GM23338 (cell line): ENCODE measurements around the gene FGFR2. TPM values are rescaled to one million over a fixed set of nuclear protein-coding genes. Genes with fewer than 3 reads are reported as not detected.

Experiments used
- ATAC-seq: fragments of 200-7000 bp; cut with Tn5 transposase; 3 replicates; pipeline ENCODE4 v1.9.1; 2020
- DNase-seq: peaks from one replicate; pipeline ENCODE4 v3.0.0-alpha.2; 2015; ENCODE audit warnings: low spot score
- H2AFZ ChIP-seq: fragments of 200-600 bp; sonication (generic); 2 replicates; pipeline ENCODE4 v1.8.0; 2016; ENCODE audit warnings: antibody characterized with exemption, mild to moderate bottlenecking, moderate library complexity
- H3F3A ChIP-seq: fragments of 200-600 bp; sonication (generic); replicated peaks from 2 replicates; pipeline ENCODE4 v1.8.0; 2017; ENCODE audit warnings: antibody characterized with exemption, mixed run types, low read depth
- H3K27ac ChIP-seq: fragments of 200-600 bp; sonication (generic); 2 replicates; pipeline ENCODE4 v1.6.1; 2016; ENCODE audit warnings: low read depth
- H3K27me3 ChIP-seq: fragments of 200-600 bp; sonication (generic); 2 replicates; pipeline ENCODE4 v1.8.0; 2016; ENCODE audit warnings: mild to moderate bottlenecking, mixed run types, moderate library complexity; ENCODE audit not compliant: insufficient read depth
- H3K36me3 ChIP-seq: fragments of 200-600 bp; sonication (generic); 2 replicates; pipeline ENCODE4 v1.8.0; 2016; ENCODE audit warnings: mild to moderate bottlenecking; ENCODE audit not compliant: insufficient read depth
- H3K4me1 ChIP-seq: fragments of 200-600 bp; sonication (generic); 2 replicates; pipeline ENCODE4 v1.8.0; 2016; ENCODE audit warnings: mild to moderate bottlenecking, moderate library complexity; ENCODE audit not compliant: insufficient read depth
- H3K4me2 ChIP-seq: fragments of 200-600 bp; sonication (generic); 2 replicates; pipeline ENCODE4 v1.7.1; 2017; ENCODE audit warnings: mixed run types
- H3K4me3 ChIP-seq: fragments of 200-600 bp; sonication (generic); 2 replicates; pipeline ENCODE4 v1.6.1; 2016; ENCODE audit warnings: mixed run types
- H3K79me2 ChIP-seq: fragments of 200-600 bp; sonication (generic); replicated peaks from 2 replicates; pipeline ENCODE4 v1.8.0; 2017; ENCODE audit warnings: mild to moderate bottlenecking; ENCODE audit not compliant: insufficient read depth
- H3K9me2 ChIP-seq: fragments of 200-600 bp; sonication (generic); 2 replicates; pipeline ENCODE4 v1.8.0; 2017; ENCODE audit not compliant: insufficient read depth
- H4K20me1 ChIP-seq: fragments of 200-600 bp; sonication (generic); replicated peaks from 2 replicates; pipeline ENCODE4 v1.8.0; 2017; ENCODE audit warnings: mild to moderate bottlenecking; ENCODE audit not compliant: insufficient read depth
- H3K27ac Mint-ChIP-seq: 2 replicates; pipeline ENCODE4 v1.8.0; 2020; ENCODE audit warnings: inconsistent platforms, mild to moderate bottlenecking, moderate library complexity, mixed read lengths
- H3K27me3 Mint-ChIP-seq: 3 replicates; pipeline ENCODE4 v1.8.0; 2022; ENCODE audit warnings: low read depth, mild to moderate bottlenecking, moderate library complexity, mixed read lengths, inconsistent platforms; ENCODE audit not compliant: insufficient read depth, poor library complexity
- H3K36me3 Mint-ChIP-seq: 3 replicates; pipeline ENCODE4 v1.8.0; 2021; ENCODE audit warnings: low read depth, mild to moderate bottlenecking, inconsistent platforms, moderate library complexity, mixed read lengths
- H3K4me1 Mint-ChIP-seq: 3 replicates; pipeline ENCODE4 v1.8.0; 2020; ENCODE audit warnings: mild to moderate bottlenecking, inconsistent platforms, mixed read lengths
- H3K4me3 Mint-ChIP-seq: 3 replicates; pipeline ENCODE4 v1.8.0; 2021; ENCODE audit warnings: moderate library complexity, mild to moderate bottlenecking, inconsistent platforms, mixed read lengths
- H3K9me3 Mint-ChIP-seq: 3 replicates; pipeline ENCODE4 v1.8.0; 2020; ENCODE audit warnings: moderate library complexity, mild to moderate bottlenecking, inconsistent platforms, mixed read lengths
- CREB1 ChIP-seq: fragments of 250-450 bp; sonication (Bioruptor Pico); IDR thresholded peaks from 2 replicates; pipeline ENCODE4 v1.5.0; 2020; ENCODE audit warnings: low read depth, mild to moderate bottlenecking, moderate library complexity
- CTCF ChIP-seq, 2 experiments: fragments of 200-600 bp in 1 of 2; sonication (generic) in 1 of 2; conservative IDR thresholded peaks; 2 replicates each; pipeline versions ENCODE4 v1.5.1 to v1.6.1; 2016 to 2017; ENCODE audit warnings: antibody characterized with exemption in 2 of 2, low read depth in 2 of 2, mild to moderate bottlenecking in 2 of 2, moderate library complexity in 1 of 2
- ETS1 ChIP-seq: IDR thresholded peaks from 2 replicates; pipeline ENCODE4 v1.6.1; 2016; ENCODE audit warnings: antibody characterized with exemption
- EZH2 ChIP-seq: fragments of 200-600 bp; sonication (generic); IDR thresholded peaks from one replicate; pipeline ENCODE4 v1.8.0; 2017; ENCODE audit warnings: antibody characterized with exemption, mild to moderate bottlenecking, low read depth; ENCODE audit not compliant: unreplicated experiment
- EZH2phosphoT487 ChIP-seq: fragments of 200-600 bp; sonication (generic); IDR thresholded peaks from one replicate; pipeline ENCODE4 v1.8.1; 2018; ENCODE audit warnings: antibody characterized with exemption; ENCODE audit not compliant: unreplicated experiment
- JUNB ChIP-seq: IDR thresholded peaks from one replicate; pipeline ENCODE4 v1.6.1; 2016; ENCODE audit warnings: antibody characterized with exemption; ENCODE audit not compliant: unreplicated experiment
- NANOG ChIP-seq: IDR thresholded peaks from 2 replicates; pipeline ENCODE4 v1.6.1; 2016; ENCODE audit warnings: antibody characterized with exemption, borderline replicate concordance
- POLR2AphosphoS5 ChIP-seq: IDR thresholded peaks from 2 replicates; pipeline ENCODE4 v1.6.1; 2016; ENCODE audit warnings: antibody characterized with exemption, low read depth
- REST ChIP-seq: IDR thresholded peaks from one replicate; pipeline ENCODE4 v1.6.1; 2018; ENCODE audit warnings: antibody characterized with exemption; ENCODE audit not compliant: unreplicated experiment
- STAT1 ChIP-seq: IDR thresholded peaks from one replicate; pipeline ENCODE4 v1.6.1; 2016; ENCODE audit warnings: antibody characterized with exemption; ENCODE audit not compliant: unreplicated experiment
- ZNF114 ChIP-seq: fragments of 250-450 bp; sonication (Bioruptor Pico); IDR thresholded peaks from 2 replicates; pipeline ENCODE4 v1.5.0; 2020; ENCODE audit warnings: mild to moderate bottlenecking, moderate library complexity
- ZNF331 ChIP-seq: fragments of 250-450 bp; sonication (Bioruptor Pico); IDR thresholded peaks from 2 replicates; pipeline ENCODE4 v1.5.0; 2020; ENCODE audit warnings: low read depth, mild to moderate bottlenecking, moderate library complexity
- ZNF462 ChIP-seq: fragments of 250-450 bp; sonication (Bioruptor Pico); IDR thresholded peaks from 2 replicates; pipeline ENCODE4 v1.5.0; 2020; ENCODE audit warnings: mild to moderate bottlenecking, moderate library complexity
- polyA plus RNA-seq: library from polyadenylated mRNA; unstranded; fragments of >200 nt; fragmentation: Nextera tagmentation; extraction: Ambion mirVana; gene quantifications from 2 replicates; pipeline ENCODE4 v1.2.1, GENCODE V29; 2016
- total RNA-seq: library from RNA; depleted of rRNA; stranded (reverse); fragments of >200 nt; shearing (Covaris generic); gene quantifications from 2 replicates; pipeline ENCODE4 v1.2.3, GENCODE V29; 2014

The FGFR2 gene
- total and polyA plus RNA-seq, 2 experiments from 2014 or later = 31.1 to 106 TPM

GRCh38 chr10:121578965-121579364 lies 19.3 kb downstream of the FGFR2 start:
- peak; percentile 45 for DNase-seq

More at GRCh38 chr10:121578965-121579364, 19.3 kb downstream of the FGFR2 start:
- Mint-ChIP-seq H3K36me3 (peaks cover 46% of the 10 kb centered on the region), H3K4me1 (peaks cover 87% of the 10 kb centered on the region), H3K27ac (peak overlapping the region; percentile 96), H3K27me3 (peaks cover 18% of the 10 kb centered on the region), H3K9me3 (no peaks in the 10 kb centered on the region), H3K4me3 (peak overlapping the region; percentile 61; the same call in 2 of the 3 replicates)
- ATAC-seq = peak; percentile 7
- peak overlapping the region; percentile 98 for H3K27ac ChIP-seq
- TF ChIP-seq ZNF462 (CRISPR knock-in tag) = no peak
- TF ChIP-seq CTCF (conservative IDR thresholded peaks at IDR 0.05; ENCODE audit: low read depth in 2 of 2) = no peak
- no peak for TF ChIP-seq JUNB
- TF ChIP-seq CREB1 (CRISPR knock-in tag) = no peak
- TF ChIP-seq ZNF114 (CRISPR knock-in tag) = no peak
- TF ChIP-seq POLR2AphosphoS5 = no peak
- no peak for TF ChIP-seq REST
- TF ChIP-seq EZH2 = no peak
- no peak for TF ChIP-seq NANOG
- no peak for TF ChIP-seq ETS1
- no peak for TF ChIP-seq ZNF331 (CRISPR knock-in tag)
- no peak for TF ChIP-seq STAT1
- no peak for TF ChIP-seq EZH2phosphoT487
- H3K79me2 ChIP-seq = peaks cover 89% of the 10 kb centered on the region
- H2AFZ ChIP-seq = no peak overlapping the region
- H3K9me2 ChIP-seq = peaks cover 4% of the 10 kb centered on the region; the same call in 1 of the 2 replicates
- no peaks in the 10 kb centered on the region for H3K27me3 ChIP-seq
- H3F3A ChIP-seq = peaks cover 24% of the 10 kb centered on the region
- H3K4me2 ChIP-seq = peak overlapping the region; percentile 78
- no peaks in the 10 kb centered on the region; the same call in 1 of the 2 replicates for H3K36me3 ChIP-seq
- peaks cover 62% of the 10 kb centered on the region for H4K20me1 ChIP-seq
- peaks cover 73% of the 10 kb centered on the region for H3K4me1 ChIP-seq
- peak overlapping the region; percentile 19; the same call in 1 of the 2 replicates for H3K4me3 ChIP-seq
